GM21423 (cell line): ENCODE results near the gene PPM1D.
"Not testable (repeated sequence)": the region's sequence is repeated elsewhere in the genome, so short reads cannot be mapped to it uniquely, and the experiment has no call there.

ENCODE experiments used
- ATAC-seq: cut with Tn5 transposase; IDR thresholded peaks from one replicate; pipeline ENCODE4 v1.9.1; 2021; ENCODE audit warnings: mild to moderate bottlenecking, moderate library complexity; ENCODE audit not compliant: unreplicated experiment

PPM1D gene

DNA sequence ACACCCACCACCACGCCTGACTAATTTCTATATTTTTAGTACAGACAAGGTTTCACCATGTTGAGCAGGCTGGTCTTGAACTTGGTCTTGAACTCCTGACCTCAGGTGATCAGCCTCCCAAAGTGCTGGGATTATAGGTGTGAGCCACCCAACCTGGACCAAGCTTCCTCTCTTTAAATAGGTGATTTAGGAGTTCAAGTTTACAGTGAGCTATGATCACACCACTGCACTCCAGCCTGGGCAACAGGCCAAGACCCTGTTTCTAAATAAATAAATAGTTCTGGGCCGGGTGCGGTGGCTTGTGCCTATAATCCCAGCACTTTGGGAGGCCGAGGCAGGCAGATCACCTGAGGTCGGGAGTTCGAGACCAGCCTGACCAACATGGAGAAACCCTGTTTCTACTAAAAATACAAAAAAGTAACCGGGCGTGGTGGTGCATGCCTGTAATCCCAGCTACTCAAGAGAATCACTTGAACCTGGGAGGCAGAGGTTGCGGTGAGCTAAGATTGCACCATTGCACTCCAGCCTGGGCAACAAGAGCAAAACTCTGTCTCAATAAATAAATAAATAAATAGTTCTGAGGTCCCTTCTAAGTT lies 6.5 kb upstream of the PPM1D start:
- ATAC-seq = not testable (repeated sequence)

DNA sequence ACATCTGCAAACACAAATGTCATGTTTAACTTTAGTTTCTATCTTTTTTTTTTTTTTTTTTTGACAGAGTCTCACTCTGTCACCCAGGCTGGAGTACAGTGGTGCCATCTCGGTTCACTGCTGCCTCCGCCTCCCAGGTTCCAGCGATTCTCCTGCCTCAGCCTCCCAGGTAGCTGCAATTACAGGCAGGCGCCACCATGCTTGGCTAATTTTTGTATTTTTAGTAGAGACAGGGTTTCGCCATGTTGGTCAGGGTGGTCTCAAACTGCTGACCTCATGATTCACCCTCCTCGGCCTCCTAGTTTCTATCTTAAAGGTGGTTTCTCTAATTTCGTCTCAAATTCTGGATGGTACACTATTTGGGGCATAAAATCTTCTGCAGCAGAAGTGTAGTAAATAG lies 5.8 kb upstream of the PPM1D start:
- ATAC-seq = not testable (repeated sequence)

DNA sequence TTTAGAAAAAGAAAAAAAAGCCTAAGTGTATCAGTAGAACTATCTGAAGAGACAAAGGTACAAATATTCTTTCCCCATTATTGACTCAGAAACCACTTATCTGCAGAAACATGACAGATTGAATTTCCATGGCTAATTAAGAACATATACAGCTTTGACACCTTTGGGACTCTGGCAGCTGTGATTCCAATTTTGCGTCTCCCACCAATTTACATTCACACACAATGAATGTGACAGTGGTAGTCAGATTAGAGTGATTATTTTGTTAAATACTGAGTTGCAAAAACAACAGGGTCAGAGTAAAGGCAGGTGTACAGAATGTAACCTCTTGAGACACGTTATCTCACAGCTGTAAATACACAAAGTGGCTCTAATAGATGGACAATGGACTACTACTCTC lies 5.3 kb upstream of the PPM1D start:
- ATAC-seq = no peak

DNA sequence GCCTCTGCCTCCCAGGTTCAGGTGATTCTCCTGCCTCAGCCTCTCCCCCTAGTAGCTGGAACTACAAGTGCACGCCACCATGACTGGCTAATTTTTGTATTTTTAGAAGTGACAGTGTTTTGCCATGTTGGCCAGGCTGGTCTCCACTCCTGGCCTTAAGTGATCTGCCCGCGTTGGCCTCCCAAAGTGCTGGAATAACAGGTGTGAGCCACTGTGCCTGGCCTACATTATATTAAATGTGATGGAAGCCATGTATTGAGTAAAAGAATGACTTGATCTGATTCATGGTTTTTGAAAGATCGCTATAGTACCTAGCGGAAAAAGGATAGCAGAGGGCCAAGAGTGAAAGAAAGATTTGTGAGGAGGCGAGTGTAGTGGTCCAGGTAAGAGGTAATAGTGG lies 2.7 kb upstream of the PPM1D start:
- no peak for ATAC-seq

DNA sequence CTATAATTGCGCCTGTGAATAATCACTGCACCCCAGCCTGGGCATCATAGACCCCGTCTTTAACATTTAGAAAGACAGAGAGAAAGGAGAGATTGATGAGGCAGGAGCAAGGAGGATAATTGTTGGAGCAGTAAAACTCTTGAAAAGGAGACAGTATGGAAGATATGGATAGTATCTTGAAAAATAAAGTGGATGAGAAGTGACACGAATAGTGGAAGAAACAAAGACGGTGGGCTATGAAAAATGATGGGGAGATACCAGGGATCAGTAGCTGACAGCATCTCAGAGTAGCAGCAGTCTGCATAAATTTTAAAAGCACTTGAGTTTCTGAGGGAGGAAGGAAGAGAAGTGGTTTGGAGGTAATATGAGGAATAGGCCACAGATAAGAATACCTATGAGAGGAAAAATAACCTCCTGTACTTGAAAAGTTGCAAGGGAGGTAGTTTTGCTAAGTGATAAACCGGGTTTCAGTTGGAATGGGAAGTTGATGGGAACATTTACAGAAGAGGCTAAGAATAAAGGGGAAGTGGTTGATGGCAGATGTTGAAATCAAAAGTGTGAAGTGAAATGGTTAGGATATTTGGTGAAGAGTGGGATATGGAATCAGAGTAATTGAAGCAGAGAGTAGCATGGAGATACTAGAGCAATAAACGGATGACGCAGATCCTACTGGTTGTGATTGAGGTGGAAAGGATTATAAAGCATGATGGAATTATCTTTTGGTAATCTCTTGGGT lies 1.8 kb upstream of the PPM1D start:
- no peak for ATAC-seq

DNA sequence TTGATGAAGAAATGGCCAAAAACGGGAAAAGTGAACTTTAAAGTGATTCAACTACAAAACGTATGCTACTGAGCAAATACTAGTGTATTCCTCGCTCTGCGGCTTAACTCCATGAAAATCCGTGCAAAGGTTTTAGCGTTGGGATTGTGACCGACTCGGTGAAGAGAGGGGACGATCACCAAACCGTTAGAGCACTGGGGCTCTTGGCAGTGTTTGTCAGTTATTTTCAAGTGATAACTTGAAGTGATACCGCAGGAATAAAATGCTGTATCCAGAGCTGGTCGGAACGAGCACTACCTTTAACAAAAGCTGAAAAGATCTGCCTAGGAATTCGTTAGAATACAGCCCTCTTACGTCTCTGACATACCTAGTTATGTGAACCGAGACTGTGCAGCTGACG lies 773 bp upstream of the PPM1D start:
- no peak for ATAC-seq

DNA sequence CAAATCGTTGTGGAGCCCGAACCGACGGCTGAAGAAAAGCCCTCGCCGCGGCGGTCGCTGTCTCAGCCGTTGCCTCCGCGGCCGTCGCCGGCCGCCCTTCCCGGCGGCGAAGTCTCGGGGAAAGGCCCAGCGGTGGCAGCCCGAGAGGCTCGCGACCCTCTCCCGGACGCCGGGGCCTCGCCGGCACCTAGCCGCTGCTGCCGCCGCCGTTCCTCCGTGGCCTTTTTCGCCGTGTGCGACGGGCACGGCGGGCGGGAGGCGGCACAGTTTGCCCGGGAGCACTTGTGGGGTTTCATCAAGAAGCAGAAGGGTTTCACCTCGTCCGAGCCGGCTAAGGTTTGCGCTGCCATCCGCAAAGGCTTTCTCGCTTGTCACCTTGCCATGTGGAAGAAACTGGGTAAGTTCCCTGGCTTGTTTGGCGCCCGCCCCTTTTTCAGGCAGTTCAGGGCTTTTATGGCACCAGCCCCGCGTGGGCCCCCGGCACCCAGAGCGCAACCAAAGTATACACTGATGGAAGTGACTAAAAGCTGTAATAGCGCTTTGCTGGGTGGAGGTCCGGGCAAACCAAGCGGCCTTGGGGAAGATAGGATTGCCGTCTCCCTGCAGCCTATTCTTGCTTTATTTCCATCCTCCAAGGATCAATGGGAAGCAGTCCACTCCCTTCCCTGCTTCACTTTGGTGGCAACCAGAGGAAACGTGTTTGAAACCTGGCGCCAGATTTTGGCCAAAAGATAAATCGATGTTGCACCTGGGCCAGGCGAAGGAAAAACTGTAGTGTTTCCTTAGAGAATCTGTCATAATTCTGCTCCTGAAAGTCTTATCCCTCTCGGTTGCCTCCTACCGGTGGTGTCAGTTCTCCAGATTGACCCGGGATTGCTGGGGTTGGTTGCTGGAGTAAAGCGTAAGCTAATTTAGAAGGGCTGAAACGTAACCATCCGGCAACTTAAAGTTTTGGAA lies 775 bp downstream of the PPM1D start:
- ATAC-seq = peak; percentile 30

DNA sequence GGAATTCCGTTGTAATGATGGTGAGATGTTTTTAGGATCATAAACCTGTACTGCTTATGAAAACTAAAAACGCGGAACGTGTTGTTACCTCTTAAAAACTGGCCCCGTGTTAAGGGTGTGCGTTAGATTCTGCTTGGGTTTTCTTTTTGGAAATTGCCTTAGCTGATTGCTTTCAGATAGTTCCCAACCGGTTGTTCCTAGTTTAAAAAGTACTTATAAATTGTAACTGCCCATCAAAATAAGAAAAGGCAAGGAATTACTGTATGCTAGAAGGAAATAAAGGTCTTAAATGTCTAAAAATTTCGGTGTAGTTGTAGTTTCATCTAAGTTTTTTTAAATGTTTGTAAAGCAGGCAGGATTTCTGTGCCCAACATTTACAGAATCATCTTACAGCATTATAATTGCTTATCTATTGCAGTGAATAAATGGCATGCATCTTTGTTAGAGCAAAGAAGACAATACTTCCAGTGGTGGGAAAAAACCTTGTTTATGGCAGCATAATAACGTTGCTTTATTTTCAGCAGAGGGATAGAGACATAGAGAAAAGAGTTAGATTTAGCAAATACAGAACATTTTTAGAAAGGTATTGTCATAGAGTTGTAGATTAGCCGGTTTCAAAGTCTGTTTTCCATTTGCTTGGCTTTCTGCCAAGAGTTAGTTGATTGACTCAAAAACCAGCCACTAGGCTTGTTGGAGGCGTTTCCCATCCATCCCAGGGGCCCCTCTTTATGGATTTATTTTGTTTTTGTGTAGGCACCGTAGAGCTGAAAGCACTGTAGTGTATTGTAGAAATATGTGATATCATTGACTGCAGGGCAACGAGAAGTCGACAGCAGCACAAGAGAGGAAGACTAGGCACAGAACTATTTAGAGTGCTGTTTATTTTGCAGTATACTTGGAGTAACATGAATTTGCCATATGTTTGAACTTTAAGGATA lies 1.7 kb downstream of the PPM1D start:
- ATAC-seq = no peak

DNA sequence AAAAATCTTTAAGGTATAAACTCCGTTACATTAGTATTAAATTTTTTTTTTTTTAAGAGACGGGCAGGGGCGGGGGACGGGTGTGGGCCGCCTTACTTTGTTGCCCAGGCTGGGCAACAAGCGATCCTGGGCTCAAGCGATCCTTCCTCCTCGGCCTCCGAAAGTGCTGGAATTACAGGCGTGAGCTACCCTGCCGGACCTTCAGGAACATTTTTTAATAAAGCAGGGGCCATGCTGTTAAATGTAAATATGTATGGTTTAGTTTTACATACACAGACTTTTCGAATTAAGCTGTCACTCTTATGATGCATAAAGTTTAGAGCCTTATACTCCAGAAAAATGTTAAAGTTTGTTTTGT lies 2.4 kb downstream of the PPM1D start:
- no peak for ATAC-seq

DNA sequence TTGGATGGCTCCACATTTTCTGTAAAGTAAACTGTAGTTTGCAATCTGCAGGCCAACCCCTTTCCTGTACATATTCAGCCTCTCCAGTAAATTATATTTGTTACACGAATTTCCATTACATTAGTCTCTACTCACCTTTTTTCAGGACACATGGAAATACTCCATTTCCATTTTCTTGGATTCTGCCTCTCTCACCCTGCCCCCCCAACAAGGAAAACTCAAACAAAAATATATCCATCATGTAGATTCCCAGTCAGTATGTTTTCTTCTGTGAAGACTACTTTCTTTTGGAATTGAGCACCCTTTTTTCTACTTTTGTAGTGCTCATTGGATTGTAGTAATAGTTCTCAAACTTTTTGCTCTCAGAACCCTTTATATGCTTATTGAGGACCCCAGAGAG lies 2.9 kb downstream of the PPM1D start:
- ATAC-seq = no peak

DNA sequence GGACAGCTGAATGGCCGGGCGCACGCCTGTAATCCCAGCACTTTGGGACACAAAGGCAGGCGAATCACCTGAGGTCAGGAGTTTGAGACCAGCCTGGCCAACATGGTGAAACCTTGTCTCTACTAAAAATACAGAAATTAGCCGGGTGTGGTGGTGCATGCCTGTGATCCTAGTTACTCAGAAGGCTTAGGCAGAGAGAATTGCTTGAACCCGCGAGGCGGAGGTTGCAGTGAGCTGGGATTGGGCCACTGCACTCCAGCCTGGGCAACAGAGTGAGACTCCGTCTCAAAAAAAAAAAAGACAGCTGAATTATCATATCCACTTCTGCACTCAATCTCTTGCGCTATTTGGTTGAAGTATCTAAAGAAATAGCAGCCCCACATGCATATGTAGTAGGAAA lies 3.5 kb downstream of the PPM1D start:
- not testable (repeated sequence) for ATAC-seq

DNA sequence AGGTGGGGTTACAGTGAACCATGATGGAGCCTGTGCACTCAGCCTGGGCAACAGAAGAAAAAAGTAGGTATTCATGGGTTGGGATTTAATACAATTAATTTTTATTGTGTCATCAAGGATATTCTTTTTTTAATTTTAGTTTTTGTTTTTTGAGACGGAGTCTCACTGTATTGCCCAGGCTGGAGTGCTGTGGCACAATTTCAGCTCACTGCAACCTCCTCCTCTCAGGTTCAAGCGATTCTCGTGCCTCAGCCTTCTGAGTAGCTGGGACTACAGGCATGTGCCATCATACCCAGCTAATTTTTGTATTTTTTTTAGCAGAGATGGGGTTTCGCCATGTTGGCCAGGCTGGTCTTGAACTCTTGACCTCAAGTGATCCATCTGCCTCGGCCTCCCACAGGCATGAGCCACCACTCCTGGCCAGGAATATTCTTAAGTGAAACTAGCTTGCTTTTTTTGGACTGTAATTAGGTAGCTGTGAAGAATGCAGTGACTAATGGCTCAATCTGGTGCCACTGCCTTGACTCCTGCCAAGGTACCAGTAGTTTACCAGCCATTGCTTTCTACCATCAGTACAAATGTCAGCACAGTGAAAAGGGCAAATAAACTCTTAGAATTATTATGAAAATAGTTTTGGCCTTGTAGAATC lies 4.8 kb downstream of the PPM1D start:
- ATAC-seq = no peak

DNA sequence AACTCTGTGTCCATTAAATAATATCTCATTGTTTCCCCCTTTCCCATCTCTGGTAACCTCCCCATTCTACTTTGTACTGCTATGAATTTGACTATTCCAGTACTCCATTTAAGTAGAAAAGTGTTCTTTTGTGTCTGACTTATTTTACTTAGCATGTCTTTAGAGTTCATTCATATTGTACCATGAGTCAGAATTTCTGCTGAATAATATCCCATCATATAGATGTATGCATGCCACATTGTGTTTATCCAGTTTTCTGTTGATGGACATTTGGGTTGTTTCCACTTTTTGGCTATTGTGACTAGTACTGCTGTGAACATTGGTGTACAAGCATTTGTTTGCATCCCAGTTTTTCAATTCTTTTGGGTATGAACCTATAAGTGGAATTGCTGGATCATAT lies 6.0 kb downstream of the PPM1D start:
- no peak for ATAC-seq

DNA sequence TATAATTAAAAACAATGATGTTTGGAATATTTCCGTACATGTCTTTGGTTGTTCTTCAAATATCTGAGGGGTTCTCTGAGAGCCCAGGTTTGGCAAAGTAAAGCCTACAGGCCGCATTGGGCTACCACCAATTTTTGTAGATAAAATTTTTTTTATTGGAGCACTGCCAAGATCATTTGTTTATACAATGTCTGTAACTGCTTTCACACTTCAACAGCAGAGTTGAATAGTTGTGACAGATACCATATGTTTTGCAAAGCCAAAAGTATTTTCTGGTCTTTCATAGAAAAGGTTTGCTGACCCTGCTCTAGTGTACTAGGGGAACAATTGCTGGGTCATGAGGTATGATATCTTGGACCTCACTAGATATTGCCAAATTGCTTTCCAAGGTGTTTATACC lies 10.5 kb downstream of the PPM1D start:
- ATAC-seq = no peak

DNA sequence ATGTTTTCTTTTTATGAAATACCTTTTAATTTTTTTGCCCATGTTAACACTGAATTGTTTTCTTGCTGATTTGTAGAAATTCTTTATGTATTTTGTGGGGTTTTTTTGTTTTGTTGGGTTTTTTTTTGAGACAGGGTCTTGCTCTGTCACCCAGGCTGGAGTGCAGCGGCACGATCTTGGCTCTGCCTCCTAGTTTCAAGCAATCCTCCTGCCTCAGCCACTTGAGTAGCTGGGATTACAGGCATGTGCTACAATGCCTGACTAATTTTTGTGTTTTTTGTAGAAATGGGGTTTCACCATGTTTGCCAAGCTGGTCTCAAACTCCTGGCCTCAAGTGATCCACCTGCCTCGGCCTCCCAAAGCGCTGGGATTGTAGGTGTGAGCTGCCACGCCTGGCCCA lies 11.3 kb downstream of the PPM1D start:
- ATAC-seq = not testable (repeated sequence)

DNA sequence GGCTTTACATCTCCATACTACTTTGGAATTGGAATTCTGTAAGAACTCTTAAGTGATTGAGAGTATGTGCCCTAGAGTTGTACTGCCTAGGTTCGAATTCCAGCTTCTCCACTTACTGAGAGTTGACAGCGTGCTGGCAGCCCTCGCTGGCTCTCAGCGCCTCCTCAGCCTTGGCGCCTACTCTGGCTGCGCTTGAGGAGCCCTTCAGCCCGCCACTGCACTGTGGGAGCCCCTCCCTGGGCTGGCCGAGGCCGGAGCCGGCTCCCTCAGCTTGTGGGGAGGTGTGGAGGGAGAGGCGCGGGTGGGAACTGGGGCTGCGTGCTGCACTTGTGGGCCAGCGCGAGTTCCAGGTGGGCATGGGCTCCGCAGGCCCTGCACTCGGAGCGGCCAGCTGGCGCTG lies 13.3 kb downstream of the PPM1D start:
- no peak for ATAC-seq

DNA sequence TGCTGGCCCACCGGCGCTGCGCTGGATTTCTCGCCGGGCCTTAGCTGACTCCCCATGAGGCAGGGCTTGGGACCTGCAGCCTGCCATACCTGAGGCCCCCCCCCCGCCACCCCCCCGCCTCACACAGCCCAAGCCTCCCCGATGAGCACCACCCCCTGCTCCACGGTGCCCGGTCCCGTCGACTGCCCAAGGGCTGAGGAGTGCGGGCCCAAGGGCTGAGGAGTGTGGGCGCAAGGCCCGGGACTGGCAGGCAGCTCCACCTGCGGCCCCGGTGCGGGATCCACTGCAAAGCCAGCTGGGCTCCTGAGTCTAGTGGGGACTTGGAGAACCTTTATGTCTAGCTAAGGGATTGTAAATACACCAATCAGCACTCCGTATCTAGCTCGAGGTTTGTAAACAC lies 13.8 kb downstream of the PPM1D start:
- ATAC-seq = not testable (repeated sequence)

DNA sequence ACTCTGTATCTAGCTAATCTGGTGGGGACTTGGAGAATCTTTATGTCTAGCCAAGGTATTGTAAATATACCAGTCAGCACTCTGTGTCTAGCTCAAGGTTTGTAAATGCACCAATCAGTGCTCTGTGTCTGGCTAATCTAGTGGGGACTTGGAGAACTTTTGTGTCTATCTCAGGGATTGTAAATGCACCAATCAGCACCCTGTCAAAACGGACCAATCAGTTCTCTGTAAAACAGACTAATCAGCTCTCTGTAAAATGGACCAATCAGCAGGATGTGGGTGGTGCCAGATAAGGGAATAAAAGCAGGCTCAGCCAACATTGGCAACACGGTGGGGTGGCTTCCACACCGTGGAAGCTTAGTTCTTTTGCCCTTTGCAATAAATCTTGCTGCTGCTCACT lies 14.3 kb downstream of the PPM1D start:
- not testable (repeated sequence) for ATAC-seq

DNA sequence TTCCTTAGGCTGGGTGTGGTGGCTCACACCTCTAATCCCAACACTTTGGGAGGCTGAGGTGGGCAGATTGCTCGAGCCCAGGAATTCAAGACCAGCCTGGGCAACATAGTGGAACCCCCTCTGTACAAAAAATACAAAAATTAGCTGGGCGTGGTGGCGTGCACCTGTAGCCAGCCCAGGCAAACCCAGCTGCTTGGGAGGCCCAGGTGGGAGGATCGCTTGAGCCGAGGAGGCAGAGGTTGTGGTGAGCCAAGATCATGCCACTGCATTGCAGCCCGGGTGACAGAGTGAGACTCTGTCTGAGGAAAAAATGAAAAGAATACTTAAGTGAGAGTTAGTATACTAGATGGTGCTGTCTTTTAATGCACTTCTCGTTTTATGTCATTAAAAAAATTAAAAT lies 15.1 kb downstream of the PPM1D start:
- ATAC-seq = no peak

DNA sequence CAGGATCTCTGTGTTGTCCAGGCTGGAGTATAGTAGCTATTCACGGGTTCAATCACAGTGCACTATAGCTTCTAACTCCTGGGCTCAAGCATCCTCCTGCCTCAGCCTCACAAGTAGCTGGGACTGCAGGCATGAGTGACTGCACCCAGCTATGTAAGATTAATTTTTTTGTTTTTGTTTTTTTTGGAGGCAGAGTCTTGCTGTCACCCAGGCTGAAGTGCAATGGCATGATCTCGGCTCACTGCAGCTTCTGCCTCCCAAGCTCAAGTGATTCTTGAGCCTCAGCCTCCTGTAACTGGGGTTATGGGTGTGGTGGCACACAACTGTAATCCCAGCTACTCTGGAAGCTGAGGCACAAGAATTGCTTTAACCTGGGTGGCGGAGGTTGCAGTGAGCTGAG lies 15.8 kb downstream of the PPM1D start:
- no peak for ATAC-seq
